Stimulated activated CD4-positive, alpha-beta T cell treated with anti-CD3 and anti-CD28 coated beads, Interleukin-4, amount 100 ng/mL, for 48 hours (primary cell): ENCODE data around the gene MITF.

Source experiments
- DNase-seq, 2 donors: peaks; one replicate each; pipeline ENCODE4 v3.0.0-alpha.2; 2020; ENCODE audit warnings: low read depth in 2 of 2

The MITF gene

DNA sequence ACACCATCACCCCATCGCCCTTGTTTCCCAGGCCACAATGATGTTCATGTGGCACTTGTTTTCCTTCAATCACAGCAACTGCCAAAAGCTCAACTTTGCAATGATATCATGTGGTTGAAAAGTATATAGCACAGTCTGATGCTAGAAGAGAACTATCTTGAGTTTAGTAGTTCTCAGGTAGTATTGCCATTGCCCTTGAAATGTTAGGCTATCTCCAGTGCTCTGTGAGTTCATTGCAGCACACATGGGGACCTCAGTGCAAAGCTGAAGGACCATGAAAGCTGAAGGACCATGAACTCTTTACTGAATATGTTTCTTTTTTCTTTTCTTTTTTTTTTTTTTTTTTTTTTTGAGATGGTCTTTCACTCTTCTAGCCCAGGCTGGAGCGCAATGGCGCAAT is 224.4 kb downstream of the MITF start:
- no peak for DNase-seq

DNA sequence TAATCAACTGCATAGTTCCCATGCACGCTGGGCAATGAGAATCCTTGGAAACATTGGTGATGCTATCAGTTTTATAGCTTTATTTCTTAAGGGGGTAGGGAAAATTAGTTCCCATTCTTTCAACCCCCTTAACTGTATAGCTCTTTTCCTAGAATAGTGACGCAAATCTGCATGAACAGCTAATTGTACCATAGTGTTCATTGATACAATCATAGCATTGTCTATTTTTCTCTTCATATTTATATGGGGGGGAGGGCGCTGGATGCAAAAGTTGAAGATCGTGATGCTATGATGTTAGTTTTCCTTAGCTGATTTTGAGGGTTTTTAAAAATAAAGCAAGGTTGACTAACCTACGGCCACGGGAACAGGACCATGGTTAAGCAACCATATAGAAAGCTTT is 227.9 kb downstream of the MITF start:
- DNase-seq: no peak

DNA sequence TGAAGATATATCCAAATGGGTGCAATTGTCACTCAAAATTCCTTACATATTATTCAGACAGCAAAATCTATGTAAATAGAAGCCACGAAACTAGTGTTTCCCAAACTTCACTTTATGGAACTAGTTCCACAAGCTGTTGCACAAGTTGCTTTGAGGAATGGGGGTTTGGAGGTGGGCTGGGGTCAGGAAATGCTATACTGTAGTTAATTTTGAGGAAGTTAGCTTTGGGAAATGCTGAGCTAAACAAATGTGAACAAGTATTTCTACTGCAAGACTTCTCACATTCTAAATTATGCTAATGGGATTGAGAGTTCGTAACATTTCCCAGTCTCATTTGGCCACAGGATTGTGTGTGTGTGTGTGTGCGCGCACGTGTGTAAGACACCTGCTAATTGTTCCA is 231.6 kb downstream of the MITF start:
- no peak for DNase-seq

DNA sequence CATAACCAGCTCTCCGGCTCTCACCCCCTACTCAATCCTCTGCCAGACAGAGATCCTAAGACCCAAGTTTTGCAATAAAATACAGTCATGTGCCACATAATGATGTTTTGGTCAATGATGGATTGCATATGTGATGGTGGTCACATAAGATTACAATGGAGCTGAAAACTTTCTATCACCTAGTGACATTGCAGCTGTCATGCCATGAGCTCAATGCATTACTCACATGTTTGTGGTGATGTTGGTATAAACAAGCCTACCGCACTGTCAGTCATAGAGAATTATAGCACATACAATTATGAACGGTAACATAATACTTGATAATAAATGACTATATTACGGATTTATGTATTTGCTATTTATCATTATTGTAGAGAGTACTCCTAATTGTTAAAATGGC is 233.4 kb downstream of the MITF start:
- no peak for DNase-seq

DNA sequence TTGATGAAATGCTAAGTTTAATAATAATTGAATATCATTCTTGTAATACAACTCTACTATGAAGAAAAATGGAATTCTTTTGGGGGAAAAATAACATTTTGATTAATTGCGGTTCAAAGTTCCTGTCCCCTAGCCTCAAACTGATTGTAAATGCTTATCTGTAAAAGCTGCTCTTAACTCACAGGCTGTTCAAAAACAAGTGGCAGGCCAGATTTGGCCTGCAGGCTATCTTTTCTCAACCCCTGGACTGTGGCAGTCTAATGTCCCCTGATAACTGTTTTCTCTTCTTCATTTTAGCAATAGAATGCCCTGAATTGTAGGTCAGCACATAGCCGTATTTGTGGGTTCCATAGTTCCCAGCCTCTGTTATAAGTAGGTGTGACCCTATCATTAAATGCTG is 236.8 kb downstream of the MITF start:
- DNase-seq: no peak

DNA sequence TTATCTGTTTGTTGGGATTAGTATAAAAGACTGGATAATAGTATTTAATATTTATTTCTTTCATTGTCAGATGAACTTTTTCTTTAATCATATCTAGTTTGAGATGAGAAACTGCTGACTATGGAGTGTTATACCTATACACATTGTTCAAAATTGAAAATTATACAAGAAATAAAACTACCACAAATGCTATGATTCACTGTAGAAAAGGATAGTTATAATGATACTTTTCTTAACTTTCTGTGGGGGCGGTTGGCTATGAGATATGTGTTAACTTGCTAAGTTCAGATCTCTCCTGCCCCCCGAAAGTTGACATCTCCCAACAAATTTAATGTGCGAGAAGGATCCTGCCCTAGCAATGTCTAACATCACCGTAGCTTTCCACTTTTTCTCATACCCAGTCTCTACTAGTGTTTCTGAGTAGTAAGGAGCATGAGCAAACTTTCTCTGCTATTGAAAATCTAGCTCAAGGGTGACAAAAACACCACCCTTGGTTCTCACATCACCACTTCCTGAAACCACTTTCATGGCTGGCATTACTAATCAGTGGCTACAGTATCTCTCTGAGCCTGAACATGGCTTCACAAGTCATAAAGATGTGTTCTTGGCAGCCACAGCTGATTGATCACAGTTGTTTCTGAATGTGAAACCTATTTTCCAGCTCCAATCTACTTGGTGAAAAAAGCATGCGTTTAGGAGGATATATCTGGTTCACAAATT is 244.4 kb downstream of the MITF start:
- no peak for DNase-seq

DNA sequence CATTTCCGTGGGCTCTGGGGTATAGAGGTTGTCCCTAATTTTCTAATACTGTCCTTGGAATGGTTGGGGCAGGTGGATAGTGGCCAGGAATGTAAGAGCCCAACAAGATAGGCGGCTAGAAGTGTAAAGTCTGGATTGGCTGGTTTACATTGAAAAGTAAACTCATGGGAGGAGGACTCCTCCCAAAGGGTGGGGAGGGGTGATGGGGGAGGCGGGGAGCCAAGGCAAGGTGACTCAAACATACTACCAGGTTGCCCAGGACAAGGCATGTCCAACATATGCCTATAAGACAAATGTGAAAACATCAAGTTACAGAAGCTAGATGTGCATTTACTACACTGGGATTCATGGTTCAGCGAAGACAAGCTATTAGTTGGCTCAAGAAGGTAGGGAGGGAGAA is 246.0 kb downstream of the MITF start:
- no peak for DNase-seq

DNA sequence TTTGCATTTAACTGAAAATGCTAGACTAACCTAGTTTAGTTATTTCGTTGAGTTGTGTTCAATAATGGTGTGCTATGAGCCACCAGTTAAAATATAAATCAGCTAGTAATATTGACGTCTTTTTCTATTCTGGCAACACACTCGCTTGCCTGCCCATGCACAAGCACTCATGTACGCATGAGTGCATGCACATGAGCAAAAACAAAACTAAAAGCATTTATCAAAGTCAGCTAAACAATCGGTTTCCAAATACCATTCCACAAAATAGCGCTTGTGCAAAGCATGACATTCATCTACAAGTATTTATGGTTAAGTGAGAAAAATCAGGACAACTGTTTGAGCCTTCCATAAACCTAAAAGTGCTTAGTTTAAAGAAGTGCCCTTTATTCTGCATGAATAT is 247.2 kb downstream of the MITF start:
- no peak for DNase-seq

DNA sequence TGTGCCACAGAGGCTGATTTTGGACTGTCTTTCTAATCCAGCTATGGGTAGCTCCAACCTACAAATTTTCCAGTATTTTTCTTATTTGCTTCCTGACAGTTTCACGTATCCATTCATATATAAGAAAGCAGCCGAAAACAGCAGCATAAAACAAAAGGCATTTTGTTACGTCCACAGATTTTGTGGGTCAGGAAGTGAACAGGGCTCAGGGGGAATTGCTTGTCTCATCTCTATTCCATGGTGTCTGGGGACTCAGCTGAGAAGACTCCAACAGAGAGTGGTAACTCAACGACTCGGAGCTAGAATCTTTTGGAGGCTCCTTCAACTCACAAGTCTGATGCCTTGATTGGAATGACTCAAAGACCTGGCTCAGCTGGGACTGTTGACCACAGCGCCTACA is 248.6 kb downstream of the MITF start:
- DNase-seq: no peak

DNA sequence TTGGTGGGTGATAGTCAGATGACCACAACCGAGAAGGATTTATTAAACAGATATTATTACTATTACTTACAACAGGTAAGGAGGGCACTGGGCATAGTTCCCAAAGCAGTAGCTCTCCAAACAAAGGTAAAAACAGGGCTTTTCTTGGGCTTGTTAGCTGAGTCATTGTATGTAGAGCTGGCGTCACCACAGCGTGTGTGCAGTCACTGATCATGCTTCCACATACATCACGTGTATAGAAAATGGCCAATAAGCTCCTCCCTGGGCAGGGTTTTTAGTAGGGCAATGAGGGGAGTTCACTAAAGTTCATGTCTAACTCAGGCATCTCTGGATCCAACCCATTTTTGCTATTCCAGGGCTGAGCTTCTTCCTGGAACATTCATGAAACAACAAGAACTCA is 254.5 kb downstream of the MITF start:
- no peak for DNase-seq

DNA sequence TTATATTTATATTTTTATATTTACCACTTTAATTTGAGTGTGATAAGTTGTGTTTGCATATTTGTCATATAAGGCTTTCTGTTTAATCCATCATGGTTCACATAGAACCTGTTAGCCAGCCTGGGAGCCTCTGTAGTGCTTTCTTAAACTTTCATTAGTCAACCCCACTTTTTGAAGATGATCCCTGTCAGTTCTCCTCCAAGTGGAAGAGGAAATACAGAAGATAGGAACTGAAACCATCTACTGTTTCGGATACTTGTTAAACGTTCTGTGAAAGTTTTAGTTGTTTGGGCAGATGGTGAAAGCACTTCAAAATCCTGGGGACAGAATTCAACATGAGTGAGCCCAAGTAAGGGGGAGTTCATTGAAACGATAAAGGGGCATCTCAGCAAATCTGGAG is 255.7 kb downstream of the MITF start:
- DNase-seq: no peak

DNA sequence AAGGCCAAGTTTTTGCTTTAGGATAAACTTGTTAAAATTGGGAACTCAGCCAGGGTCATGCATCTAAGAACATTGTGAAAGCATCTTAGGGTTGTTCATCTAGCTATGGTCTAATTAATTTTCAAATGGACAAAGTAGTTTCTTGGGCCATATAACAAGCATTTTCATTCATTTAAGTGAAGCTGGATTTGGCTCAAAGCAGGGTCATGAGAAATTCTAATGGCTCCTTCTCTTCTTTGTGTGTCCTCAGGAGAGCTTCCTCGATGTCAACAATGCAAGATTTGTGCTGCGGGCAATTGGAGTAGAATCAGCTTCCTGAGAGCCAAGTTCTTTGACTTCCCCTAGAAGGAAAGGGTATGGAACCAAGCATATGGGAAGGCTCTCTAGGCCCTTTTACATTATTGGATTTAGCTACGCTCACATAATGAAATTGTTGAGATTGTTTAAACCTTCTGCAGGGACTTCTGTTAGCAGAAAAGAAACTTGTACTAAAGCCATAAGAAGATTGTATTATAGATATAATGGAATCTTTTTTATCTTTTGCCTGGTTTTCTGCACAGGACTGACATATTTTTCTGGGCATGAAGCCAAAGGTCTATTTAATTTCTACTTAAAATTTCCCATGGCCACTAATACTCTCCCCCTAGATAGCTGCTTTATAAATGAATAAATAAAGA is 258.5 kb downstream of the MITF start:
- DNase-seq: no peak

DNA sequence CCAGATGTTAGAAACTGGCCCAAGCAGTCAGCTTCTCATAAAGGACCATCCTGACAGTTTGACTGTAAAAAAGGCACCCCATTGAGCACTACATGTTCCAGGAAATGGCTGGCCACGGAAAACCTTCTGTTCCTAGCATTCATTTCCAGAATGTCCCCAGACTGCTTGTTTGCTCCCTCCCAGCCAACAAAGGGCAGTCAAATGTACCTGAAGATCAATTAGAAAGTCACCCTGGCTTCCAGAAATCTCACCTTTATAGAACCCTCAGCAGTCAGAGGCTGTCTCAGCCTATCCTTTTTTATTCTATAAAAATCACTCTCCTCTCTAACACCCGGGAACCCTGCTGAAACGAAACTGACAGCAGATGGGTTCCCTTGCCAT is 259.5 kb downstream of the MITF start:
- DNase-seq: no peak

DNA sequence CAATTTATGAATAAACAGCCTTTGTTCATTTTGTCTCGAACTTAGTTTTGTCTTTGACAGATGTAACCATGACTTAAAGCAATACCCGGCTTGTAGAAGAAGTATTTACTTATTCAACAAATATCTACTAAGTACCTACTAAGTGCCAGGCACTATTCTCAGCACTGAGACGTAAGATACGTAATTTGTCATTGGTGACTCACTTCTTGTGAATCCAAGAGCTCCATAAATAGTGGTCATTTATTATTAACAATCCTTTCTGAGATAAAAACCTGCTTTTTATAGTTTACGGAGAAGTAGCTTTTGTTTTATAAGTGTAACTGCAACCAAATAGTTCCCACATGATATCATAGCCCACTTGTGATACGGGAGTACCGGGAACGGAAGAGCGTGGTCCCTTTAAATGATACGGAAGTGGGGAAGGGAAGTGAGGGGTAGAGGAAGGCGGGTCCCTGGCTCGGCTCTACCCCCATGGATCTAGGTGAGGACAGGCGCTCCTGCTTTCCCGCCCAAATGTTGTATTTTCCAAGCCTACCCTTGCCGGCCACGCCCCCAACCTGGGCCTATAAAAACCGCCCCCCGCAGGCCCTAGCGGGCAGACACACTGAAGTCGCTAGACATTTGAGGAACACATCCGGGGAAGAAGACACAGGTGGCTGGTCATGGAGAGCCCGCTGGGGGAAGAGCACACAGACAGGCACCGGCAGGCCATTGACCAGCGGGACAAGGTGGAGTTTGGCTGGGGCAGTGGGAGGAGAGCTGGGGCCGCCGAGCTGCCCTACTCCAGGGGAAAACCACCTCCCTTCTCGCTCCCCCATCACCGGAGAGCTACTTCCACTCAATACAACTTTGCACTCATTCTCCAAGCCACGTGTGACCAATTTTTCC is 260.1 kb downstream of the MITF start, which contains the start of gene SAMMSON:
SAMMSON (plus strand) TSS at position 594 of the 888 bp plus-strand sequence.
- no peak for DNase-seq

DNA sequence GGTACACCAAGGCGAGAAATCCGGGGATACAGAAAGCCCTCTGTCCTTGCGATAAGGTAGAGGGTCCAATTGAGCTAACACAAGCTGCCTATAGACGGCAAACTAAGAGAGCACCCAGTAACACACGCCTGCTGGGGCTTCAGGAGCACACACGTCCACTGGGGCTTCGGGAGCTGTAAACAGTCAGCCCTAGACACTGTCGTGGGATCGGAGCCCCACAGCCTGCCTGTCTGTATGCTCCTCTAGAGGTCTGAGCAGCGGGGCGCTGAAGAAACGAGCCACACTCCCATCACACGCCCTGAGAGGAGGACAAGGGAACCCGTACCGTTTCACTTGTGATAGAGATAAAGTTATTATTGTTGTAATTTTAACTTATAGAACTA is 260.8 kb downstream of the MITF start:
- no peak for DNase-seq

DNA sequence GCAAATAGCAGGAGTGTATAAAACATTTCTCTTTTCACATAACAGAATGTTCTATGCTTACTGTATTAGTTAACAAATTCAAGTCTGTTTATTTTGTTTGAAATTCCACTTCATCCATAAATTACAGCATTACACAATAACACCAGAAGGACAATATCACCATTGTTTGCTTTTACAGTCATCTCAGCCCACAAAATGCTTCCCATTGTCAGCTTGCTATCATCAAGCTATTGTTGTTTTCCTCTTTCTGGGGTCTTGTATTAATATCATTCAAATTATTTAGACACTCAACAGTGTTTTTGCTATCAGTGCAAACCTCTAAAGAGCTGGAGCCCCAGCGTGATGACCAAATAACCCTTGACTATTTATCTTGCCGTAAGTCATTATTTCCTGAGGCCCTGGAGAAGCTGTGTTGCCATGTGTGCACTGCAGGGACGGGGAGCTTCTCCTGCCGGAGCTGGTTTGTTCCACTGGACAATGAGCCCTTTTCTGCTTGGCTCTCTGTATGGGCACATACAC is 261.4 kb downstream of the MITF start:
- DNase-seq: no peak

DNA sequence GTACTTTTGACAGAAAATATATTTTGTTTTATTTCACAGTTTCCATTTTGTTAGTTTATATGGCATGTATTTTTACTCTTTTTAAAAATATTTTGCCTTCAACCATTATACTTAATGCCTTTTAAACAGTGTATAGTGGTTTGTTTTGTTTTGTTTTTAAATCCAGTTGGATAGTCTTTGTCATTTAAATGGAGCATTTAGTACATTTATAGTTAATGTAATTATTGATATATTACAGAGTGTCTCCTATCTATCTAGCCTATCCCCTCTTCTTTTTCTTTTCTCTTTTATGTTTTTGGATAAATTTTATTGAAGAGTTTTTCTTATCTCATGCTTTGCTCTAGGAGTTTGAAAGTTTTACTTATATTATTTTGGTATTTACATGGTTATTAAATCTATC is 263.9 kb downstream of the MITF start:
- no peak for DNase-seq

DNA sequence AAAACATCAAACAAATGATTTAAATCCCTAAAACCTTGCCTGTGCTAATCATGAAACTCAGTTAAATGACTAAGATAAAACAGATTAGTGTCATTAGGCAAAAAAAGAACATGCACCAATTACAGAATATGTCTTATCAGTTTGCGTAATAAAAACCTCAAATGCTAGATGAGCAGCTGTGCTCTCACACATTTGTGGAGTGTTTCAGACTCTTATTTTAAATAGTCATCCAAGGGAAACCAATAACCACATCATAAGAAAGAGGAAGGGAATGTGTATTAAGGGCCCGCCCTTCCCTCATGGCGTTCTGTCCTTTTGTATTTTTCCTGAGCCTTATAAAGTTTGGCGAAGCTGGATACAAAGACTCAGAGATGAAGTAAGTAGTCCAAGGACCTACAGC is 266.8 kb downstream of the MITF start:
- DNase-seq: no peak

DNA sequence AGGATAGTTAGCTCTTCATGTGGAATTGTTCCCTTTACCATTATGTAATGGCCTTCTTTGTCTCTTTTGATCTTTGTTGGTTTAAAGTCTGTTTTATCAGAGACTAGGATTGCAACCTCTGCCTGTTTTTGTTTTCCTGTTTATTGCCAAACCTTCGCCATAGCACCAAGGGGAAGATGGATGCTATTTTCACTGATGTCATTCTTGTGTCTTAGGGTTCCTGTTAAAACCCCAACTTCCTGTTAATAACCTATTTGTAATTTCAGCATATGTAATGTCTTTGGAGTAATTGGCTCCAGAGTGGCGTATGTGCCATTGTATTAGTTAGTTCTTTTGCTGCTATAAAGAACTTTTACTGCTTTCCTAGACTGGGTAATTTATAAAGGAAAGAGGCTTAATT is 271.1 kb downstream of the MITF start:
- DNase-seq: no peak

DNA sequence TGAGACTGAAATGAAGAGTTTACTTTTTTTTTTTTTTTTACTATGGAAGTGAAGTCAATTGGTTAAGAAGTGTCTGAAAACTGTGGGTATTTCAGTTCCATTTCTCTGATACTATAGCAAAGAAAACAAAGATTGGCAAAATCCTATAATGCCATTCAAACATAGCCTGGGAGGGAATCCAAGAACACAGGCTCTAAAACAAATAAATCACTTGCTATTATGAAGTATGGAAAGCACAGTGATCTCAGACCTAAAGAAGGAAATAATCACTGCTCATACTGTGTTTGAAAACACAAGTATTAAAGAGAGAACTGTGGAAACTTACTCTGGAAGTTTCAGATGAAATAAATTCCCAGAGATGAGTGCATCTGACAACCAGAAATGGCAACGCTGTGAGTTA is 272.3 kb downstream of the MITF start:
- DNase-seq: no peak
